ENCODE measurements around the gene ZNF512. TPM values are rescaled to one million over a fixed set of nuclear protein-coding genes. Genes with fewer than 3 reads are reported as not detected.
"Not testable (repeated sequence)": the region's sequence is repeated elsewhere in the genome, so short reads cannot be mapped to it uniquely, and the experiment has no call there.

ZNF512 gene
- total RNA-seq, 6 experiments from 2014 or later: 20.1 to 28.3 (median 26.7) TPM

- Mint-ChIP-seq H3K27ac (no peak overlapping the region), H3K4me3 (no peak overlapping the region), H3K27me3 (ENCODE audit: insufficient read depth) (peaks cover 20% of the 10 kb centered on the region), H3K9me3 (peaks cover 5% of the 10 kb centered on the region; the same call in 1 of the 2 replicates), H3K36me3 (ENCODE audit: low read depth) (0 out of 2 replicates have a peak, but pooled peaks cover 4% of the 10 kb centered on the region), H3K4me1 (ENCODE audit: low read depth) (peaks cover 18% of the 10 kb centered on the region)
- TF ChIP-seq, protein P1, sequence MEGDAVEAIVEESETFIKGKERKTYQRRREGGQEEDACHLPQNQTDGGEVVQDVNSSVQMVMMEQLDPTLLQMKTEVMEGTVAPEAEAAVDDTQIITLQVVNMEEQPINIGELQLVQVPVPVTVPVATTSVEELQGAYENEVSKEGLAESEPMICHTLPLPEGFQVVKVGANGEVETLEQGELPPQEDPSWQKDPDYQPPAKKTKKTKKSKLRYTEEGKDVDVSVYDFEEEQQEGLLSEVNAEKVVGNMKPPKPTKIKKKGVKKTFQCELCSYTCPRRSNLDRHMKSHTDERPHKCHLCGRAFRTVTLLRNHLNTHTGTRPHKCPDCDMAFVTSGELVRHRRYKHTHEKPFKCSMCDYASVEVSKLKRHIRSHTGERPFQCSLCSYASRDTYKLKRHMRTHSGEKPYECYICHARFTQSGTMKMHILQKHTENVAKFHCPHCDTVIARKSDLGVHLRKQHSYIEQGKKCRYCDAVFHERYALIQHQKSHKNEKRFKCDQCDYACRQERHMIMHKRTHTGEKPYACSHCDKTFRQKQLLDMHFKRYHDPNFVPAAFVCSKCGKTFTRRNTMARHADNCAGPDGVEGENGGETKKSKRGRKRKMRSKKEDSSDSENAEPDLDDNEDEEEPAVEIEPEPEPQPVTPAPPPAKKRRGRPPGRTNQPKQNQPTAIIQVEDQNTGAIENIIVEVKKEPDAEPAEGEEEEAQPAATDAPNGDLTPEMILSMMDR (IDR thresholded peaks at IDR 0.05): no peak
- DNase-seq: no peak
Observed at GRCh38 chr2:27549303-27549702, 33.5 kb upstream of the ZNF512 start.

- DNase-seq: no peak
- Mint-ChIP-seq H3K27ac (no peak overlapping the region), H3K36me3 (ENCODE audit: low read depth) (no peaks in the 10 kb centered on the region), H3K4me3 (no peak overlapping the region), H3K4me1 (ENCODE audit: low read depth) (peaks cover 6% of the 10 kb centered on the region), H3K9me3 (no peaks in the 10 kb centered on the region), H3K27me3 (ENCODE audit: insufficient read depth) (peaks cover 20% of the 10 kb centered on the region)
- TF ChIP-seq, protein P1 (IDR thresholded peaks at IDR 0.05): no peak
Observed at GRCh38 chr2:27551514-27551913, 31.3 kb upstream of the ZNF512 start.

DNA sequence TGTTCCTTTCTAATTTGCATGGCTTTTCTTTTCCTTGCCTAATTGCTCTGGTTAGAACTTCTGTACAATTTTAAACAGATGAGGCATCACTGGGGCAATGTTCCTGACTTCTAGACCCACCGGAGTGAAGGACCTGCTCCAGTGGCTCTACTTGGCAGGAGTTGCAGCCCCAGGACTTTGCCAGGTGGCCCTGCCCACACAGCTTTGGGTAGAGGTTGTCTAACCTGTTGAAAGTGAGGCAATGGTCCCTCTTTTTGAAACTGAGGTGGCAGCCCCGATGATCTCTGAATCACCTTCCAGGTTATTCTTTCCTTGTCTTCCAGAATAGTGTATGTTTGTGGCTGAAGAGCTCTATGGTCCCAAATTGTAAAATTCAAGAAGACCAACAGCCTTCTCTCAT is 29.9 kb upstream of the ZNF512 start:
- no peak overlapping the region for H3K4me3 Mint-ChIP-seq
- no peaks in the 10 kb centered on the region for H3K9me3 Mint-ChIP-seq
- no peak overlapping the region for H3K27ac Mint-ChIP-seq
- no peaks in the 10 kb centered on the region for H3K36me3 Mint-ChIP-seq (ENCODE audit: low read depth)
- TF ChIP-seq, protein P1 (IDR thresholded peaks at IDR 0.05): no peak
- H3K4me1 Mint-ChIP-seq (ENCODE audit: low read depth): no peaks in the 10 kb centered on the region
- peaks cover 20% of the 10 kb centered on the region for H3K27me3 Mint-ChIP-seq (ENCODE audit: insufficient read depth)
- DNase-seq: no peak

DNA sequence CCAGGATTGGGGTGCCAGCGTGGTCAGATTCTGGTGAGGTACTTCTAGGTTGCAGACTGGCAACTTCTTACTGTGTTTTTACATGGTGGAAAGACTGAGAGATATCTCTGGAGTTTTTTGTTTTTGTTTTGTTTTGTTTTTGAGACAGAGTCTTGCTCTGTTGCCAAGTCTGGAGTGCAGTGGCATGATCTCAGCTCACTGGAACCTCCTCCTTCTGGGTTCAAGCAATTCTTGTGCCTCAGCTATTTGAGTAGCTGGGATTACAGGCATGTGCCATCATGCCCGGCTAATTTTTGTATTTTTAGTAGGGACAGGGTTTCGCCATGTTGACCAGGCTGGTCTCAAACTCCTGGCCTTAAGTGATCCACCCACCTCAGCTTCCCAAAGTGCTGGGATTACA is 28.4 kb upstream of the ZNF512 start:
- peaks cover 20% of the 10 kb centered on the region for H3K27me3 Mint-ChIP-seq (ENCODE audit: insufficient read depth)
- not testable (repeated sequence) for H3K4me3 Mint-ChIP-seq; H3K4me1 Mint-ChIP-seq (ENCODE audit: low read depth); H3K27ac Mint-ChIP-seq; H3K9me3 Mint-ChIP-seq; DNase-seq; H3K36me3 Mint-ChIP-seq (ENCODE audit: low read depth)

- no peak for DNase-seq
- Mint-ChIP-seq H3K4me1 (ENCODE audit: low read depth) (no peaks in the 10 kb centered on the region), H3K27me3 (ENCODE audit: insufficient read depth) (peaks cover under 1% of the 10 kb centered on the region), H3K9me3 (no peaks in the 10 kb centered on the region), H3K27ac (no peak overlapping the region), H3K36me3 (ENCODE audit: low read depth) (no peaks in the 10 kb centered on the region), H3K4me3 (no peak overlapping the region)
- TF ChIP-seq, protein P1 (IDR thresholded peaks at IDR 0.05): no peak
Observed at GRCh38 chr2:27559228-27559627, 23.6 kb upstream of the ZNF512 start.

GRCh38 chr2:27561060-27561459 is 21.8 kb upstream of the ZNF512 start:
- Mint-ChIP-seq H3K9me3 (no peaks in the 10 kb centered on the region), H3K4me1 (ENCODE audit: low read depth) (peaks cover 6% of the 10 kb centered on the region), H3K27me3 (ENCODE audit: insufficient read depth) (no peaks in the 10 kb centered on the region), H3K4me3 (no peak overlapping the region), H3K27ac (no peak overlapping the region), H3K36me3 (ENCODE audit: low read depth) (peaks cover 5% of the 10 kb centered on the region; the same call in 1 of the 2 replicates)
- DNase-seq: no peak
- TF ChIP-seq, protein P1 (IDR thresholded peaks at IDR 0.05): no peak
